HepG2 (cell line): Measurements from ENCODE around the gene TBC1D19. TPM values are rescaled to one million over a fixed set of nuclear protein-coding genes. Genes with fewer than 3 reads are reported as not detected.

Experiments used
- ATAC-seq: fragments of 200-7000 bp; cut with Tn5 transposase; 3 replicates; pipeline ENCODE4 v1.9.1; 2020; ENCODE audit warnings: mild to moderate bottlenecking, moderate library complexity
- BruUV-seq: library from RNA; stranded (reverse); fragments of 400-500 nt; replicated peaks from 2 replicates; lab custom pipeline; 2021; lab: Mats Ljungman, UMichigan
- CTCF ChIA-PET: fragments of 300-600 bp; formaldehyde crosslinking; extraction: SDS; loops from one replicate; lab custom pipeline; 2021; ENCODE audit warnings: low total read pairs, inconsistent platforms, low intra/inter-chr PET ratio; lab: Yijun Ruan, JAX
- POLR2A ChIA-PET: fragments of 350-600 bp; sonication (Branson Sonifier 250); formaldehyde crosslinking; loops from one replicate; lab custom pipeline; 2020; ENCODE audit warnings: antibody characterized with exemption, inconsistent platforms; lab: Yijun Ruan, JAX
- DNase-seq: peaks from one replicate; pipeline ENCODE4 v3.0.0-alpha.2; 2015; ENCODE audit warnings: low spot score
- FAIRE-seq: peaks from 3 replicates; lab custom pipeline; 2011; peaks lifted over from hg19 to GRCh38; lab: Jason Lieb, UNC
- H2AFZ ChIP-seq: one replicate; pipeline ENCODE4 v1.6.1; 2011; ENCODE audit warnings: low read length, inconsistent platforms
- H3K27ac ChIP-seq: fragments of 300-600 bp; 3 replicates; pipeline ENCODE4 v1.8.0; 2011; ENCODE audit warnings: mixed run types, mild to moderate bottlenecking, mixed read lengths, low read length, inconsistent platforms; ENCODE audit not compliant: insufficient read depth; ENCODE audit errors: extremely low read length
- H3K27me3 ChIP-seq, 2 experiments: fragments of 200-600 bp in 1 of 2; 2 replicates in 1 of 2; 3 replicates in 1 of 2; pipeline versions ENCODE4 v1.6.0 to v1.8.0; 2011; ENCODE audit warnings: low read length in 2 of 2, mild to moderate bottlenecking in 2 of 2, moderate library complexity in 2 of 2, inconsistent platforms in 1 of 2; ENCODE audit not compliant: insufficient read depth in 2 of 2, control insufficient read depth in 1 of 2
- H3K36me3 ChIP-seq, 2 experiments: fragments of 200-600 bp in 1 of 2; replicated peaks in 1 of 2; 2 replicates in 1 of 2; 3 replicates in 1 of 2; pipeline versions ENCODE4 v1.5.1 to v1.8.0; 2011; ENCODE audit warnings: low read length in 2 of 2, inconsistent platforms in 1 of 2; ENCODE audit not compliant: insufficient read depth in 2 of 2, control insufficient read depth in 1 of 2
- H3K4me1 ChIP-seq: 2 replicates; pipeline ENCODE4 v1.5.1; 2012; ENCODE audit warnings: low read length, inconsistent platforms; ENCODE audit not compliant: insufficient read depth
- H3K4me2 ChIP-seq: 2 replicates; pipeline ENCODE4 v1.6.0; 2011; ENCODE audit warnings: low read depth, low read length, inconsistent platforms
- H3K4me3 ChIP-seq, 3 experiments: fragments of 200-600 bp in 1 of 3; sonication (generic), shearing (Covaris generic) in 1 of 3; replicated peaks in 1 of 3; 2 replicates each; pipeline ENCODE4 v1.5.1; 2011 to 2016; ENCODE audit warnings: low read length in 3 of 3, inconsistent platforms in 2 of 3, low read depth in 2 of 3, mild to moderate bottlenecking in 2 of 3, control low read depth in 1 of 3, mixed read lengths in 1 of 3; ENCODE audit not compliant: insufficient read depth in 1 of 3
- H3K79me2 ChIP-seq: one replicate; pipeline ENCODE4 v1.6.1; 2011; ENCODE audit warnings: low read length, inconsistent platforms; ENCODE audit not compliant: insufficient read depth
- H3K9ac ChIP-seq: 2 replicates; pipeline ENCODE4 v1.6.0; 2011; ENCODE audit warnings: mild to moderate bottlenecking, low read depth, low read length, inconsistent platforms; ENCODE audit not compliant: insufficient read depth
- H3K9me3 ChIP-seq: 2 replicates; pipeline ENCODE4 v1.5.1; 2012; ENCODE audit warnings: mild to moderate bottlenecking, low read length
- H4K20me1 ChIP-seq: 2 replicates; pipeline ENCODE4 v1.6.0; 2011; ENCODE audit warnings: inconsistent platforms, mild to moderate bottlenecking, low read length, moderate library complexity; ENCODE audit not compliant: insufficient read depth
- BRD4 ChIP-seq: sonication (generic); formaldehyde crosslinking; IDR thresholded peaks from 2 replicates; pipeline ENCODE4 v1.4.0; 2020; ENCODE audit warnings: missing genetic modification reagents
- CEBPG ChIP-seq: IDR thresholded peaks from 2 replicates; pipeline ENCODE4 v1.6.1; 2016
- ISL2 ChIP-seq: sonication (generic); formaldehyde crosslinking; IDR thresholded peaks from 2 replicates; pipeline ENCODE4 v1.5.0; 2020; ENCODE audit warnings: missing genetic modification reagents
- ISX ChIP-seq: sonication (generic); formaldehyde crosslinking; conservative IDR thresholded peaks from 2 replicates; pipeline ENCODE4 v1.5.0; 2020; ENCODE audit warnings: missing genetic modification reagents
- KAT8 ChIP-seq: IDR thresholded peaks from 2 replicates; pipeline ENCODE4 v1.6.1; 2016; ENCODE audit warnings: missing genetic modification reagents, missing compliant biosample characterization
- PRDM10 ChIP-seq: sonication (generic); formaldehyde crosslinking; IDR thresholded peaks from 2 replicates; pipeline ENCODE4 v1.4.0; 2020; ENCODE audit warnings: low read depth, missing genetic modification reagents
- RXRA ChIP-seq: sonication (generic); formaldehyde crosslinking; IDR thresholded peaks from 2 replicates; pipeline ENCODE4 v1.5.1; 2020; ENCODE audit warnings: missing genetic modification reagents
- SP1 ChIP-seq, 2 experiments: fragments of 450-650 bp in 1 of 2; sonication (generic) in 1 of 2; formaldehyde crosslinking in 1 of 2; IDR thresholded peaks; 2 replicates each; pipeline versions ENCODE4 v1.4.0 to v1.6.1; 2016 to 2020; ENCODE audit warnings: missing genetic modification reagents in 1 of 2
- THAP11 ChIP-seq: IDR thresholded peaks from 2 replicates; pipeline ENCODE4 v1.6.1; 2016; ENCODE audit warnings: missing biosample characterization, missing genetic modification reagents
- TOPORS ChIP-seq: sonication (generic); formaldehyde crosslinking; IDR thresholded peaks from 2 replicates; pipeline ENCODE4 v1.8.0; 2023; ENCODE audit warnings: mild to moderate bottlenecking, missing genetic modification reagents
- ZBTB20 ChIP-seq: sonication (generic); formaldehyde crosslinking; IDR thresholded peaks from 2 replicates; pipeline ENCODE4 v1.8.1; 2023; ENCODE audit warnings: missing genetic modification reagents, low read depth, mild to moderate bottlenecking, borderline replicate concordance
- ZC3H13 ChIP-seq: sonication (generic); formaldehyde crosslinking; IDR thresholded peaks from 2 replicates; pipeline ENCODE4 v1.8.1; 2023; ENCODE audit warnings: mild to moderate bottlenecking, missing genetic modification reagents, moderate library complexity
- ZNF276 ChIP-seq: sonication (generic); formaldehyde crosslinking; IDR thresholded peaks from 2 replicates; pipeline ENCODE4 v1.4.0; 2020; ENCODE audit warnings: mild to moderate bottlenecking, low read depth, missing genetic modification reagents
- ZNF281 ChIP-seq: sonication (generic); formaldehyde crosslinking; IDR thresholded peaks from 2 replicates; pipeline ENCODE4 v1.4.0; 2020; ENCODE audit warnings: missing genetic modification reagents, borderline replicate concordance
- ZNF552 ChIP-seq: sonication (generic); formaldehyde crosslinking; IDR thresholded peaks from 2 replicates; pipeline ENCODE4 v1.9.0; 2022; ENCODE audit warnings: missing genetic modification reagents, mild to moderate bottlenecking, borderline replicate concordance
- WGBS: methylation state at CpG from one replicate; pipeline ENCODE4 v1.1.6; 2017; ENCODE audit warnings: low lambda C conversion rate; 5-methylcytosine and 5-hydroxymethylcytosine counted together
- in situ Hi-C: cut with HindIII; loops from 2 replicates; pipeline ENCODE4 v1.10.0; 2017; ENCODE audit warnings: low pct_unique_long_range_greater_than_20kb; ENCODE audit not compliant: extremely low pct_ligation_motif_present
- intact Hi-C: fragments of 100-400 bp; cut with micrococcal nuclease; formaldehyde crosslinking; loops from one replicate; pipeline ENCODE4 v1.10.0; 2022; ENCODE audit not compliant: unreplicated experiment
- polyA plus RNA-seq, 8 experiments: library from polyadenylated mRNA; depleted of rRNA in 3 of 8; stranded (reverse) in 7 of 8; unstranded in 1 of 8; fragments of >200 nt; fragmentation: Illumina TruSeq in 4 of 8; extraction: Trizol in 4 of 8; gene quantifications; 2 replicates each; pipeline versions ENCODE4 v1.2.1 to v1.2.3, GENCODE V29; 2011 to 2016; ENCODE audit warnings: low read depth in 4 of 8, missing spikeins in 1 of 8, mixed read lengths in 1 of 8; ENCODE audit not compliant: insufficient read depth in 1 of 8
- total RNA-seq, 5 experiments: library from RNA; depleted of rRNA; stranded (reverse); fragments of >200 nt; fragmentation: Illumina TruSeq; extraction: Trizol; gene quantifications; 2 replicates each; pipeline ENCODE4 v1.2.3, GENCODE V29; 2016; ENCODE audit warnings: low read depth in 1 of 5

TBC1D19 gene
- total and polyA plus RNA-seq, 2 of the 13 experiments (the other 11 are each of a cell fraction or from before 2014, with no cell fraction given), result 1.6 to 3.5 TPM

- TF ChIP-seq PRDM10 (CRISPR knock-in tag), result no peak
- TF ChIP-seq ZC3H13, result no peak
- no peak for TF ChIP-seq TOPORS (CRISPR knock-in tag)
- no peak for TF ChIP-seq ZNF552 (CRISPR knock-in tag)
- TF ChIP-seq ZNF281 (CRISPR knock-in tag), result no peak
- no peak for TF ChIP-seq SP1 (IDR thresholded peaks at IDR 0.05)
- no peak for TF ChIP-seq SP1 (CRISPR knock-in tag; IDR thresholded peaks at IDR 0.05)
- no peak for TF ChIP-seq ISX
- TF ChIP-seq ZNF276 (CRISPR knock-in tag), result no peak
- TF ChIP-seq ZBTB20 (CRISPR knock-in tag), result no peak
- no peak for TF ChIP-seq BRD4 (CRISPR knock-in tag)
- no peak for TF ChIP-seq ISL2 (CRISPR knock-in tag)
- no peak for TF ChIP-seq RXRA (CRISPR knock-in tag)
- no peak for TF ChIP-seq KAT8 (CRISPR knock-in tag)
- TF ChIP-seq CEBPG, result no peak
- no peak for TF ChIP-seq THAP11 (CRISPR knock-in tag)
- no peaks in the 10 kb centered on the region for H3K79me2 ChIP-seq
- DNase-seq, result no peak
- ATAC-seq, result no peak
- no peaks in the 10 kb centered on the region for H3K4me1 ChIP-seq
- H3K36me3 ChIP-seq, result no peaks in the 10 kb centered on the region
- CTCF ChIA-PET, result no interaction called here
- BruUV-seq, result no TSS peak
- intact Hi-C loops (no loop called here), in situ Hi-C loops (no loop called here)
- H3K27me3 ChIP-seq, result no peaks in the 10 kb centered on the region
- no peak overlapping the region for H2AFZ ChIP-seq
- H4K20me1 ChIP-seq, result no peaks in the 10 kb centered on the region
- no peak overlapping the region for H3K27ac ChIP-seq
- H3K9ac ChIP-seq, result no peak overlapping the region
- WGBS, result 17% methylated on average over 3 of the region's 3 CpGs
- POLR2A ChIA-PET, result no interaction called here
- H3K9me3 ChIP-seq, result no peaks in the 10 kb centered on the region
- H3K4me2 ChIP-seq, result no peak overlapping the region
- H3K4me3 ChIP-seq, result no peak overlapping the region
- FAIRE-seq, result no peak
Observed at GRCh38 chr4:26558166-26558895, 25.6 kb upstream of the TBC1D19 start.
